GM12878 (cell line): ENCODE measurements around the gene MSI2. TPM values are rescaled to one million over a fixed set of nuclear protein-coding genes. Genes with fewer than 3 reads are reported as not detected.

Experiments
- ATAC-seq: fragments of 200-7000 bp; cut with Tn5 transposase; 3 replicates; pipeline ENCODE4 v1.9.1; 2020; ENCODE audit warnings: mild to moderate bottlenecking, moderate library complexity
- BruUV-seq: library from RNA; stranded (reverse); fragments of 400-500 nt; replicated peaks from 2 replicates; lab custom pipeline; 2021; lab: Mats Ljungman, UMichigan
- CTCF ChIA-PET: fragments of 300-600 bp; sonication (Branson Sonifier 250); formaldehyde crosslinking; extraction: SDS; loops from one replicate; lab custom pipeline; 2021; ENCODE audit warnings: inconsistent platforms; lab: Yijun Ruan, JAX
- POLR2A ChIA-PET: fragments of 350-600 bp; formaldehyde crosslinking; extraction: SDS; loops from one replicate; lab custom pipeline; 2021; ENCODE audit warnings: inconsistent platforms; lab: Charles Lee
- RAD21 ChIA-PET: fragments of 300-600 bp; sonication (Branson Sonifier 250); formaldehyde crosslinking; loops from one replicate; lab custom pipeline; 2023; ENCODE audit warnings: antibody characterized with exemption; ENCODE audit not compliant: unreplicated experiment; lab: Charles Lee
- SMC1A ChIA-PET: fragments of 300-600 bp; sonication (Branson Sonifier 250); formaldehyde crosslinking; loops from one replicate; lab custom pipeline; 2023; ENCODE audit not compliant: unreplicated experiment, uncharacterized antibody; lab: Charles Lee
- DNase-seq: peaks from one replicate; pipeline ENCODE4 v3.0.0-alpha.2; 2011; ENCODE audit warnings: low read depth, low spot score
- FAIRE-seq: peaks from 3 replicates; lab custom pipeline; 2011; peaks lifted over from hg19 to GRCh38; lab: Jason Lieb, UNC
- H2AFZ ChIP-seq: 2 replicates; pipeline ENCODE4 v1.6.0; 2011; ENCODE audit warnings: low read depth, low read length, control low read depth; ENCODE audit not compliant: control insufficient read depth
- H3K27ac ChIP-seq: 2 replicates; pipeline ENCODE4 v1.5.1; 2011; ENCODE audit warnings: control low read depth; ENCODE audit not compliant: control insufficient read depth, insufficient read depth
- H3K27me3 ChIP-seq, 2 experiments: replicated peaks in 1 of 2; 2 replicates each; pipeline versions ENCODE4 v1.6.0 to v1.6.1; 2011; ENCODE audit warnings: low read length in 1 of 2; ENCODE audit not compliant: control insufficient read depth in 2 of 2, insufficient read depth in 2 of 2
- H3K36me3 ChIP-seq, 2 experiments: 2 replicates each; pipeline ENCODE4 v1.5.1; 2011; ENCODE audit warnings: low read length in 1 of 2; ENCODE audit not compliant: control insufficient read depth in 2 of 2, insufficient read depth in 2 of 2
- H3K4me1 ChIP-seq: 2 replicates; pipeline ENCODE4 v1.6.1; 2011; ENCODE audit warnings: mild to moderate bottlenecking, low read length, moderate library complexity, mixed read lengths; ENCODE audit not compliant: control insufficient read depth, insufficient read depth
- H3K4me2 ChIP-seq: 2 replicates; pipeline ENCODE4 v1.6.0; 2011; ENCODE audit warnings: control low read depth; ENCODE audit not compliant: control insufficient read depth, insufficient read depth
- H3K4me3 ChIP-seq: fragments of 200-600 bp; sonication (generic); 2 replicates; pipeline ENCODE4 v1.5.1; 2016
- H3K79me2 ChIP-seq: 2 replicates; pipeline ENCODE4 v1.6.0; 2011; ENCODE audit warnings: low read length; ENCODE audit not compliant: control insufficient read depth, insufficient read depth
- H3K9ac ChIP-seq: 2 replicates; pipeline ENCODE4 v1.8.0; 2011; ENCODE audit warnings: low read length, control low read depth, mixed read lengths; ENCODE audit not compliant: control insufficient read depth, insufficient read depth
- H3K9me3 ChIP-seq: replicated peaks from 3 replicates; pipeline ENCODE4 v1.5.1; 2011; ENCODE audit warnings: mild to moderate bottlenecking, low read length; ENCODE audit not compliant: control insufficient read depth, insufficient read depth
- H4K20me1 ChIP-seq: 2 replicates; pipeline ENCODE4 v1.6.0; 2011; ENCODE audit not compliant: control insufficient read depth, insufficient read depth
- BACH1 ChIP-seq: fragments of 450-650 bp; IDR thresholded peaks from 2 replicates; pipeline ENCODE4 v1.6.1; 2017; ENCODE audit warnings: mild to moderate bottlenecking, borderline replicate concordance
- NRF1 ChIP-seq: conservative IDR thresholded peaks from 2 replicates; pipeline ENCODE4 v1.6.1; 2011; ENCODE audit warnings: mild to moderate bottlenecking, low read depth, low read length, improper control_type of control experiment
- SIN3A ChIP-seq: IDR thresholded peaks from 2 replicates; pipeline ENCODE4 v1.6.1; 2012; ENCODE audit warnings: low read depth, low read length, improper control_type of control experiment
- SREBF2 ChIP-seq: IDR thresholded peaks from 2 replicates; pipeline ENCODE4 v1.6.1; 2012; ENCODE audit warnings: mild to moderate bottlenecking, low read length
- ZNF24 ChIP-seq: fragments of 450-650 bp; IDR thresholded peaks from 2 replicates; pipeline ENCODE4 v1.6.1; 2017; ENCODE audit warnings: antibody characterized with exemption, mild to moderate bottlenecking
- WGBS: methylation state at CpG from one replicate; pipeline ENCODE4 v1.1.6; 2016; ENCODE audit warnings: low lambda C conversion rate; ENCODE audit not compliant: insufficient replicate concordance, insufficient coverage; ENCODE audit errors: missing lambda C conversion rate; 5-methylcytosine and 5-hydroxymethylcytosine counted together
- in situ Hi-C: fragments of 300-500 bp; cut with MboI; formaldehyde crosslinking; loops from 9 replicates; pipeline ENCODE4 v1.14.3; 2018; ENCODE audit warnings: mixed read lengths
- intact Hi-C: fragments of 100-400 bp; cut with micrococcal nuclease; formaldehyde crosslinking; loops from one replicate; pipeline ENCODE4 v1.14.2; 2022; ENCODE audit not compliant: unreplicated experiment
- polyA plus RNA-seq, 11 experiments: library from polyadenylated mRNA; depleted of rRNA in 4 of 11; unstranded in 6 of 11; stranded (reverse) in 5 of 11; fragments of >200 nt; fragmentation: Nextera tagmentation in 4 of 11; fragmentation: Illumina TruSeq in 1 of 11; extraction: Ambion mirVana in 4 of 11; extraction: Trizol in 1 of 11; gene quantifications; 1 replicate in 1 of 11; 2 replicates in 10 of 11; pipeline versions ENCODE4 v1.2.1 to v1.2.3, GENCODE V29; 2011 to 2016; ENCODE audit warnings: inconsistent platforms in 2 of 11, missing spikeins in 2 of 11, low read depth in 1 of 11
- total RNA-seq, 4 experiments: library from RNA; depleted of rRNA in 3 of 4; stranded (reverse); fragments of >200 nt in 3 of 4; fragmentation: Illumina TruSeq in 1 of 4; extraction: Trizol in 1 of 4; gene quantifications; 2 replicates each; pipeline versions ENCODE4 v1.2.1 to v1.2.3, GENCODE V29; 2013 to 2021
- TF ChIP-seq, protein P1 (sequence below): fragments of 450-650 bp; IDR thresholded peaks from 2 replicates; pipeline ENCODE4 v1.6.1; 2017; ENCODE audit warnings: mild to moderate bottlenecking, low read depth, inconsistent platforms; ENCODE audit not compliant: poor library complexity, severe bottlenecking
- TF ChIP-seq, protein P2 (sequence below): IDR thresholded peaks from 2 replicates; pipeline ENCODE4 v1.6.1; 2012; ENCODE audit warnings: mild to moderate bottlenecking, low read depth, low read length

The MSI2 gene
- total and polyA plus RNA-seq, 10 of the 15 experiments (the other 5 are each of a cell fraction or from before 2014, with no cell fraction given) = 6.1 to 76.1 (median 42.0) TPM

DNA sequence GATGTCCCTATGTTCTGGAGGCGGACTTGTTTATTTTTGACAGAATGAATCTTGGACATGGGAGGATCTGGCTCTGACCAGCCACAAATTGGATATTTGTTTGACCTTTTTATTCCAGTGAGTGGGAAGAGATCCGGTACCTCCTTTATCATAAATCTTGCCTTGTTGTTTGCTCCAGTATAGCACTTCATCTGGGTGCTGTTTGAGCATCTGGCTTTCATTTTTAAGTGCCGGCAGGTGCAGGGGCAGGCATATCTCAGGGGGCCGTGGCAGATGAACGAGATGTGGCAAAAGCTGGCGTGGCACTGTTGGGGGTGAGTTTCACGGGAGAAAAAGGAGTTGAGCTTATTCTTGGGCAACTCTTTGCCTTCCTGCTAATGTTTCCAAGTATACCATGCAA is 37.8 kb downstream of the MSI2 start:
- Histone ChIP-seq H3K4me3 (no peak overlapping the region), H3K36me3 (peaks cover 15 to 31% of the 10 kb centered on the region in 2 experiments; a peak in 3 of 4 replicates), H3K4me1 (no peaks in the 10 kb centered on the region), H2AFZ (no peak overlapping the region), H3K27me3 (no peaks in the 10 kb centered on the region), H3K9ac (no peak overlapping the region), H4K20me1 (no peaks in the 10 kb centered on the region; the same call in 1 of the 2 replicates), H3K9me3 (peaks cover 10% of the 10 kb centered on the region), H3K27ac (no peak overlapping the region), H3K79me2 (peaks cover 4% of the 10 kb centered on the region), H3K4me2 (no peak overlapping the region)
- SMC1A ChIA-PET = no interaction called here
- WGBS = 77% methylated on average over 7 of the region's 7 CpGs
- DNase-seq = no peak
- intact Hi-C loops = no loop called here
- RAD21 ChIA-PET = no interaction called here
- TF ChIP-seq SIN3A = no peak
- TF ChIP-seq, protein P1, sequence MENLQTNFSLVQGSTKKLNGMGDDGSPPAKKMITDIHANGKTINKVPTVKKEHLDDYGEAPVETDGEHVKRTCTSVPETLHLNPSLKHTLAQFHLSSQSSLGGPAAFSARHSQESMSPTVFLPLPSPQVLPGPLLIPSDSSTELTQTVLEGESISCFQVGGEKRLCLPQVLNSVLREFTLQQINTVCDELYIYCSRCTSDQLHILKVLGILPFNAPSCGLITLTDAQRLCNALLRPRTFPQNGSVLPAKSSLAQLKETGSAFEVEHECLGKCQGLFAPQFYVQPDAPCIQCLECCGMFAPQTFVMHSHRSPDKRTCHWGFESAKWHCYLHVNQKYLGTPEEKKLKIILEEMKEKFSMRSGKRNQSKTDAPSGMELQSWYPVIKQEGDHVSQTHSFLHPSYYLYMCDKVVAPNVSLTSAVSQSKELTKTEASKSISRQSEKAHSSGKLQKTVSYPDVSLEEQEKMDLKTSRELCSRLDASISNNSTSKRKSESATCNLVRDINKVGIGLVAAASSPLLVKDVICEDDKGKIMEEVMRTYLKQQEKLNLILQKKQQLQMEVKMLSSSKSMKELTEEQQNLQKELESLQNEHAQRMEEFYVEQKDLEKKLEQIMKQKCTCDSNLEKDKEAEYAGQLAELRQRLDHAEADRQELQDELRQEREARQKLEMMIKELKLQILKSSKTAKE = no peak
- TF ChIP-seq BACH1 = no peak
- TF ChIP-seq SREBF2 = no peak
- no peak for TF ChIP-seq ZNF24
- TF ChIP-seq, protein P2, sequence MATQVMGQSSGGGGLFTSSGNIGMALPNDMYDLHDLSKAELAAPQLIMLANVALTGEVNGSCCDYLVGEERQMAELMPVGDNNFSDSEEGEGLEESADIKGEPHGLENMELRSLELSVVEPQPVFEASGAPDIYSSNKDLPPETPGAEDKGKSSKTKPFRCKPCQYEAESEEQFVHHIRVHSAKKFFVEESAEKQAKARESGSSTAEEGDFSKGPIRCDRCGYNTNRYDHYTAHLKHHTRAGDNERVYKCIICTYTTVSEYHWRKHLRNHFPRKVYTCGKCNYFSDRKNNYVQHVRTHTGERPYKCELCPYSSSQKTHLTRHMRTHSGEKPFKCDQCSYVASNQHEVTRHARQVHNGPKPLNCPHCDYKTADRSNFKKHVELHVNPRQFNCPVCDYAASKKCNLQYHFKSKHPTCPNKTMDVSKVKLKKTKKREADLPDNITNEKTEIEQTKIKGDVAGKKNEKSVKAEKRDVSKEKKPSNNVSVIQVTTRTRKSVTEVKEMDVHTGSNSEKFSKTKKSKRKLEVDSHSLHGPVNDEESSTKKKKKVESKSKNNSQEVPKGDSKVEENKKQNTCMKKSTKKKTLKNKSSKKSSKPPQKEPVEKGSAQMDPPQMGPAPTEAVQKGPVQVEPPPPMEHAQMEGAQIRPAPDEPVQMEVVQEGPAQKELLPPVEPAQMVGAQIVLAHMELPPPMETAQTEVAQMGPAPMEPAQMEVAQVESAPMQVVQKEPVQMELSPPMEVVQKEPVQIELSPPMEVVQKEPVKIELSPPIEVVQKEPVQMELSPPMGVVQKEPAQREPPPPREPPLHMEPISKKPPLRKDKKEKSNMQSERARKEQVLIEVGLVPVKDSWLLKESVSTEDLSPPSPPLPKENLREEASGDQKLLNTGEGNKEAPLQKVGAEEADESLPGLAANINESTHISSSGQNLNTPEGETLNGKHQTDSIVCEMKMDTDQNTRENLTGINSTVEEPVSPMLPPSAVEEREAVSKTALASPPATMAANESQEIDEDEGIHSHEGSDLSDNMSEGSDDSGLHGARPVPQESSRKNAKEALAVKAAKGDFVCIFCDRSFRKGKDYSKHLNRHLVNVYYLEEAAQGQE = no peak
- TF ChIP-seq NRF1 = no peak
- BruUV-seq = no TSS peak
- POLR2A ChIA-PET = no interaction called here
- no peak for FAIRE-seq
- CTCF ChIA-PET = no interaction called here
- in situ Hi-C loops = no loop called here
- no peak for ATAC-seq
